Measurements from ENCODE around the gene SMARCB1. TPM values are rescaled to one million over a fixed set of nuclear protein-coding genes. Genes with fewer than 3 reads are reported as not detected.
"Not testable (repeated sequence)": the region's sequence is repeated elsewhere in the genome, so short reads cannot be mapped to it uniquely, and the experiment has no call there.

Gene SMARCB1
- total RNA-seq, 3 donors from 2014 or later: 34.6 to 60.2 (median 50.1) TPM

GRCh38 chr22:23857606-23858483 lies 71.1 kb downstream of the SMARCB1 start, which contains the start of gene SLC2A11:
Gene SLC2A11, plus strand, starts transcription at chr22:23857875. Its CDS starts 125 bp downstream, at chr22:23858000.
- intact Hi-C loops (cut with DNase I; ENCODE audit: low total_unique reads): no loop called here
- TF ChIP-seq POLR2A (IDR thresholded peaks at IDR 0.05) (peak; percentile 46), CTCF (IDR thresholded peaks at IDR 0.05) (peak; percentile 24 to 44 (median 27)), POLR2AphosphoS5 (IDR thresholded peaks at IDR 0.05) (peak; percentile 46 to 79 (median 69))
- no peaks in the 10 kb centered on the region for H3K9me3 ChIP-seq
- peak within 1 kb of the TSS; percentile 86 to 92 for H3K27ac ChIP-seq
- no peaks in the 10 kb centered on the region for H3K27me3 ChIP-seq
- no peaks in the 10 kb centered on the region for H3K4me1 ChIP-seq
- peak within 1 kb of the TSS; percentile 49 to 77 (median 61) for H3K4me3 ChIP-seq
- peak; percentile 90 to 93 for DNase-seq (ENCODE audit: low spot score in 2 of 2)
- no peaks in the 10 kb centered on the region for H3K36me3 ChIP-seq

GRCh38 chr22:23858484-23858815 lies 71.7 kb downstream of the SMARCB1 start:
- intact Hi-C loops (cut with DNase I; ENCODE audit: low total_unique reads): no loop called here
- DNase-seq (ENCODE audit: low spot score in 2 of 2): no peak
- Histone ChIP-seq H3K4me1 (no peaks in the 10 kb centered on the region), H3K36me3 (no peaks in the 10 kb centered on the region), H3K27ac (no peak overlapping the region), H3K9me3 (no peaks in the 10 kb centered on the region), H3K4me3 (peak overlapping the region; percentile 49 to 77 (median 61)), H3K27me3 (no peaks in the 10 kb centered on the region)
- no peak for TF ChIP-seq CTCF (IDR thresholded peaks at IDR 0.05)
- TF ChIP-seq POLR2A (IDR thresholded peaks at IDR 0.05): no peak
- TF ChIP-seq POLR2AphosphoS5 (IDR thresholded peaks at IDR 0.05): no peak

DNA sequence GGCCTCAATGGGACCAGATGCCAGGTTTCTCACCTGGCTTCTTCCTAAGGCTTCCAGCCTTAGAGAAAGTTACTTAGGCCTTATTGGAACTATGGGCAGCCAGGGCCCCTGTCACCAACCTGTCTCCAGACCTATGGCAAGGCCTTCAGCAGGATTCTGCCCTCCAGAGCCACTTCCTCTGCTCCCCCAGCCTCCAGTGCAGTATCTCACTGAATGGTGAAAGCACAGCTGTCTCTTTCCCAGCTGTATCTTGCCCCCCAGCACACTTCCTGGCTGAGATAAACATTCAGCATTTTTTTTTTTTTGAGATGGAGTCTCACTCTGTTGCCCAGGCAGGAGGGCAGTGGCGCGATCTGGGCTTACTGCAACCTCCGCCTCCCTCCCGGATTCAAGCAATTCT lies 72.4 kb downstream of the SMARCB1 start:
- H3K9me3 ChIP-seq: no peaks in the 10 kb centered on the region
- H3K27ac ChIP-seq: no peak overlapping the region
- H3K36me3 ChIP-seq: no peaks in the 10 kb centered on the region
- DNase-seq (ENCODE audit: low spot score in 2 of 2): no peak
- TF ChIP-seq POLR2A (IDR thresholded peaks at IDR 0.05) (no peak), CTCF (IDR thresholded peaks at IDR 0.05) (no peak), POLR2AphosphoS5 (IDR thresholded peaks at IDR 0.05) (no peak)
- no peaks in the 10 kb centered on the region for H3K4me1 ChIP-seq
- H3K27me3 ChIP-seq: no peaks in the 10 kb centered on the region
- no peak overlapping the region for H3K4me3 ChIP-seq
- intact Hi-C loops (cut with DNase I; ENCODE audit: low total_unique reads): no loop called here

DNA sequence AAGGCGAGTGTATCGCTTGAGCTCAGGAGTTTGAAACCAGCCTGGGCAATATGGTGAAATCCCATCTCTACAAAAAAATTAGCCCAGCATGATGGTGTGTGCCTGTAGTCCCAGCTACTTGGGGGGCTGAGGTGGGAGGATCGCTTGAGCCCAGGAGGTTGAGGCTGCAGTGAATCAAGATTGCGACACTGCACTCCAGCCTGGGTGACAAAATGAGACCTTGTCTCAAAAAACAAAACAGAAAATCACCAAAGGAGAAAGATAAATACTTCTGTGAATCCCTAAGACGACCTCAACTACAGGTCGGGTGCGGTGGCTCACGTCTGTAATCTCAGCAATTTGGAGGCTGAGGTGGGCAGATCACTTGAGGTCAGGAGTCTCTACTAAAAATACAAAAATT lies 73.4 kb downstream of the SMARCB1 start:
- intact Hi-C loops (cut with DNase I; ENCODE audit: low total_unique reads); H3K9me3 ChIP-seq; H3K4me1 ChIP-seq; H3K4me3 ChIP-seq; H3K36me3 ChIP-seq; DNase-seq (ENCODE audit: low spot score in 2 of 2); H3K27ac ChIP-seq; H3K27me3 ChIP-seq: not testable (repeated sequence)

DNA sequence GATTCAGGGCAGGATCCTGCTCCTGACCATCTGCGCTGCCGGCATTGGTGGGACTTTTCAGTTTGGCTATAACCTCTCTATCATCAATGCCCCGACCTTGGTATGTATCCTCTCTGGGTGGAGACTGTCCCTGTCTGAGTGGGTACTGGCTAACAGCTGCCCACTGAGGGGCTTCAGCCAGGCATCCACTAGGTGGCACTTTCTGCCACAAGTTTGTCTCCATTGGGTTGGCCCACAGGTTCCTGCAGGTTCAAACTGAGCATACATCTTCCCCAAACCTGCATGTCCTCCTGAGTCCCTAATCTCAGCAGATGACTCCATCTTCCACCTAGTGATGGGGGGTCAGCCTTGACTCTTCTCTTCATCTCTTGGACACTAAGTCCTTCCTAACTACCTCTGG lies 75.3 kb downstream of the SMARCB1 start:
- Histone ChIP-seq H3K4me1 (no peaks in the 10 kb centered on the region), H3K27me3 (no peaks in the 10 kb centered on the region), H3K4me3 (no peak overlapping the region), H3K27ac (no peak overlapping the region), H3K9me3 (no peaks in the 10 kb centered on the region), H3K36me3 (no peaks in the 10 kb centered on the region)
- TF ChIP-seq POLR2A (IDR thresholded peaks at IDR 0.05) (no peak), CTCF (IDR thresholded peaks at IDR 0.05) (peak in 1 of 3 donors; percentile 14), POLR2AphosphoS5 (IDR thresholded peaks at IDR 0.05) (no peak)
- intact Hi-C loops (cut with DNase I; ENCODE audit: low total_unique reads): no loop called here
- no peak for DNase-seq (ENCODE audit: low spot score in 2 of 2)

DNA sequence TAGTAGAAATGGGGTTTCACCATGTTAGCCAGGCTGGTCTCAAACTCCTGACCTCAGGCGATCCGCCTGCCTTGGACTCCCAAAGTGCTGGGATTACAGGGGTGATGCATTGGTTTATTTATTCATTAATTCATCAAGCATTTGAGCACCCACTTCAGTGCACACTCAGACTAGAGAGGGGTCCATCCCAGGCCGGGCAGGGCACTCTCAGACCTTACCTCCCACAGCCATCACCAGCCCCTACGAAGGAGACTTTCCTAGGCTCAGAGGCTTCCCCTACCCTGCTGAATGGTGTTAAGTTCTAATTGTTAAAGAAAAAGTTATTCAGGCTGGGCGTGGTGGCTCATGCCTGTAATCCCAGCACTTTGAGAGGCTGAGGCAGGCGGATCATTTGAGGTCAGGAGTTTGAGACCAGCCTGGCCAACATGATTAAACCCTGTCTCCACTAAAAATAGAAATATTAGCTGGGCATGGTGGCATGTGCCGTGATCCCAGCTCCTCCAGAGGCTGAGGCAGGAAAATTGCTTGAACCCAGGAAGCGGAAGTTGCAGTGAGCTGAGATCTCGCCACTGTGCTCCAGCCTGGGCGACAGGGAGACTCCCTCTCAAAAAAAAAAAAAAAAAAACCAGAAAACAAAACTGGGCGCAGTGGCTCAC lies 77.9 kb downstream of the SMARCB1 start:
- H3K4me1 ChIP-seq; DNase-seq (ENCODE audit: low spot score in 2 of 2); H3K9me3 ChIP-seq; H3K27ac ChIP-seq; intact Hi-C loops (cut with DNase I; ENCODE audit: low total_unique reads); H3K27me3 ChIP-seq; H3K36me3 ChIP-seq; H3K4me3 ChIP-seq: not testable (repeated sequence)

Measured in breast epithelium (tissue), 4 donors.